Erythroblast (primary cell): ENCODE data around the gene IDI1.

ENCODE experiments used
- GATA1 ChIP-seq: IDR thresholded peaks from 2 replicates; pipeline ENCODE4 v1.6.1; 2011; ENCODE audit warnings: low read depth, mild to moderate bottlenecking, control low read depth, low read length, moderate library complexity
- POLR2A ChIP-seq: IDR thresholded peaks from 2 replicates; pipeline ENCODE4 v1.6.1; 2011; ENCODE audit warnings: mild to moderate bottlenecking, low read length

GRCh38 chr10:1024103-1024502, 24.8 kb downstream of the IDI1 start:
- TF ChIP-seq POLR2A (no peak), GATA1 (no peak)
